Hepatic stellate cell (primary cell): ENCODE results near the gene CRB2.

Experiments used
- DNase-seq: peaks from one replicate; pipeline ENCODE4 v3.0.0; 2011; ENCODE audit warnings: low spot score

Gene CRB2

DNA sequence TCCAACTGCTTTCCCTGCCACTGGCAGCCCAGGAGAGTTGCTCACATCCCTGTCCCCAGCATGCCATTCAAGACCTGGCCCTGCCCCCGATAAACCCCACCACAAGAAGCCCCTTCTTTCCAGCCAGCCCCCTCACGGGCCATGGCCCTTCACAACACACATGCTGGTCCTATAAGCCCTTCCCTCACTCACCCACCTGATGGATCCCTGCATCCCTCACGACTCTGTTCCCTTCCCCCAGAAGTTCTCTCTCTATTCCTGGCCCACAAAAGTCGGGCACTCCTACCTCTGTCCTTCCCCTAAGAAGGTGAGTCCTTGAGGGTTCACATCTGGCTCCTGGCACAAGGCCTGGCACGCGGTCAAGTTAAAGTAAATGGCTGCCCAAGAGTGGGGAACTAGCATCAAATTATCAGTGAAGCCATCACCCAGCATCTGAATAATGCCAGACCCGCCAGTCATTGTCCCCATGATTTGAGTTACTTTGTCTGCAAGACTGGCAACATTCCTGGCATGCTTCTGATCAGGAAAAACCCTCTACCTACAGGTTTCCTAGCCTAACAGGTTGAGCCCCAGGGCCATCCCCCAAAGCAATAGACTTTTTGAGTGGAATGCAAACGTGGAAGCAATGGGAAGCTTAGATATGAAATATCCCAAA lies 65.9 kb downstream of the CRB2 start:
- DNase-seq: no peak

DNA sequence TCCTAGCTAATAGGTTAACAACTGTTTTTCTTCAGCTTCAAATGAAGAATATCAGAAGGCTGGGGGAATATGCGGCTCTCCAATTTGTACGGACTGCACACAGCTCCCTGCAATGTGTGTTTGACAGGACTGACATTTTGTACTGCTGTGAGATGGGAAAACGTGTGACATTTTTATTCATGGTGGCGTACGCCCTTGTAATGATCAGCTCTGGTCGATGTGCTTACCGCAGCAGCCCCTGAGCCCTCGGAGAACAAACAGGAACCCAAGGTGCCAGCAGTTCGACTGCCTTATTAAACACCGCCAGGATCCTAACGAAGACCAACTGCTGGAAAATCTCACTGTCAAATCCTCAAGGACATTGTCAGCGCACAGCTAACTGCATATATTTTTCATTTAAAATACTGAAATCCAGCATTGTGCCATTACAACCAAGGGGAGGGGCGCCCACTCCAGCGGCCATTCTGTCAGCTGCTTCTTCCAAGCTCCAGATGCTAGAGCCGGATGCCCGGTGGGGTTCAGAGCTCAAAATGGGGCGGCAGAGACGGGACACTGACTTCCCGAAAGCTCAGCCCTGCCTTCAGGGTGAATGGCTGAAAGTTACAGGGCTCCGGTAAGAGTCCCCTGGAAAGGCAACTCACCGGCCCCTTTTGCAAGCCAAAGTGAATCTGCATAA lies 66.8 kb downstream of the CRB2 start:
- no peak for DNase-seq

- no peak for DNase-seq
Measured at GRCh38 chr9:123423311-123423640, 67.3 kb downstream of the CRB2 start.

DNA sequence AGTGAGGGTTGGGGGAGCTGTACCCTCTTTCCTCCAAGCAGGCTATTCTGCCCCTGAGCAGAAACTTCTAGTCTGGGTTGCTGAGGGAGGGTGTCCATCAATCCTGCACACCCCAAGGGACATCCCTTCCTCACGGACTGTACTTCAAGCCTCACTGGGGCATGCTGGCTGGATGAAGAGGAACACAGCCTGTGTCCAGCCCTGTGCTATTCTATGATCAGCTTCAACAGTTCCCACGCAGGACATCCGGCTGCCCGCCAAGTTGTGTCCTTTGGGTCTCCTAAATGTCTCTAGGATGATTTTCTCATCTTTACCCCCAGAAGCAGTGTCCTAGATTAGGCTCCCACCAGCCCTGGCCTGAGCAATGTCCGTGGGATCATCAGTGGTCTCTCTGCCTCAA lies 68.1 kb downstream of the CRB2 start:
- no peak for DNase-seq

GRCh38 chr9:123424552-123425225 lies 68.7 kb downstream of the CRB2 start:
- no peak for DNase-seq

DNA sequence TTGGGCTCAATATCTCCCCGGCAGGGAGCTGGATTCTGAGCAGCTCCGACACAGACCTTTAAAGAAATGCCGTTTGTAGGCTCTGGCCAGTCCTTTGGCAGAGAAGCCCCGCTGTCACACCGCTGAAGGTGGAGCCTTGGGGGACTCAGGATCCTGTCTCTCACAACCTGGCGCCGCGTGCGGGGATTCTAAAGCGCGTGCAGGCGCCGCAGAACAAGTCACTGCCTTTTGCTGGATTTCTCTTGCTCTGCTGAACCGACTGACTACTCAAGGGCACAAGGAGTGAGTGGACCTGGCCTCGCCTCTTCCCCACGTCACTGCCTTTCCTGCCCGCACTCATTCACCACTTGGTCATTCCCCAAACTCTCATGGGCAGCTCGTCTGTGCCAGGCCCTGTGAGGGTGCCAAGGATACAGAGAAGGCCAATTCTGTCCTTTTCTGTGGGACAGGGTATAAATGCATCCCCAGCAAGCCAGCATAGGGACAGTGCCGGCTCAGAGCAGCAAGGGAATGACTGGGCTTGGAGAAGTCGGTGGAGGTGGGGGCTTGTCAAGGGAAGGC lies 69.3 kb downstream of the CRB2 start:
- no peak for DNase-seq

- no peak for DNase-seq
Measured at GRCh38 chr9:123425836-123426365, 69.9 kb downstream of the CRB2 start.

DNA sequence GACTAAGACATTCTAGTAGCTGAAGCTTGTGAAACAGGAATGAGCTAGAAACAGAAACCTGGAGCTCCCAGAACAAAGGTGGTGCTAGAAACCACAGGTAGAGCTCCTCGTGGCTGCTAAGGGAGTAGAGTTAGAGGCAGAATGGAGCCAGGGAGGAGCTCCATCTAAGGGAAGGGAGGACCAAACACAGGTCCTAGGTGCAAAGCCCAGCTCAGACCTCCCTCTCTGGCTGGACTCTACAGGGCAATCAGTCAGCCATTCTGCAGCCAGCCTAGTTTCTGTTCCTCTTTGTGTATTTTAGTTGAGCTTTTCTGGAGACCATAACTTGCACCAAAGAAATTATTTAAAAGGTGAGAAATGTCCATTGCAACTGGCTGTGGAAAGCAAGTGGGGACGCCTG lies 70.4 kb downstream of the CRB2 start:
- no peak for DNase-seq
